H1 (cell line): ENCODE results near the gene TPP2. TPM values are rescaled to one million over a fixed set of nuclear protein-coding genes. Genes with fewer than 3 reads are reported as not detected.

Source experiments
- CTCF ChIA-PET: fragments of 300-600 bp; sonication (Branson Sonifier 250); formaldehyde crosslinking; loops from one replicate; lab custom pipeline; 2021; ENCODE audit not compliant: partially characterized antibody; lab: Charles Lee
- POLR2A ChIA-PET: fragments of 300-600 bp; sonication (Branson Sonifier 250); formaldehyde crosslinking; loops from one replicate; lab custom pipeline; 2021; ENCODE audit warnings: inconsistent platforms; ENCODE audit not compliant: partially characterized antibody; lab: Charles Lee
- DNase-seq, 2 experiments: peaks; one replicate each; pipeline versions ENCODE4 v3.0.0 to v3.0.0-alpha.2; 2010 to 2022; ENCODE audit warnings: low spot score in 2 of 2, low read depth in 1 of 2, mixed read lengths in 1 of 2
- FAIRE-seq: peaks from 2 replicates; lab custom pipeline; 2011; peaks lifted over from hg19 to GRCh38; lab: Jason Lieb, UNC
- H2AFZ ChIP-seq: 2 replicates; pipeline ENCODE4 v1.8.1; 2012; ENCODE audit warnings: low read length, inconsistent platforms
- H2AK5ac ChIP-seq: 2 replicates; pipeline ENCODE4 v1.6.1; 2013; ENCODE audit warnings: low read depth, low read length
- H2BK120ac ChIP-seq: replicated peaks from 2 replicates; pipeline ENCODE3; 2013; ENCODE audit warnings: low read depth, low read length, inconsistent platforms
- H2BK12ac ChIP-seq: 2 replicates; pipeline ENCODE4 v1.6.1; 2013; ENCODE audit warnings: low read depth, low read length
- H2BK15ac ChIP-seq: 2 replicates; pipeline ENCODE4 v1.6.1; 2013; ENCODE audit warnings: low read length
- H2BK20ac ChIP-seq: 2 replicates; pipeline ENCODE4 v1.6.1; 2013; ENCODE audit warnings: low read length
- H2BK5ac ChIP-seq: 2 replicates; pipeline ENCODE4 v1.6.1; 2013; ENCODE audit warnings: low read depth, low read length
- H3K14ac ChIP-seq: 2 replicates; pipeline ENCODE4 v1.6.1; 2013; ENCODE audit warnings: inconsistent platforms; ENCODE audit not compliant: insufficient read length
- H3K18ac ChIP-seq: 2 replicates; pipeline ENCODE4 v1.6.1; 2013; ENCODE audit warnings: low read length; ENCODE audit errors: extremely low read depth
- H3K23ac ChIP-seq: 2 replicates; pipeline ENCODE4 v1.6.1; 2013; ENCODE audit warnings: inconsistent platforms; ENCODE audit not compliant: insufficient read length
- H3K23me2 ChIP-seq: 2 replicates; pipeline ENCODE4 v1.6.1; 2013; ENCODE audit warnings: low read depth, low read length
- H3K27ac ChIP-seq: 2 replicates; pipeline ENCODE4 v1.6.1; 2011; ENCODE audit warnings: low read depth, low read length, inconsistent platforms
- H3K27me3 ChIP-seq, 4 experiments: replicated peaks in 1 of 4; 1 replicate in 1 of 4; 2 replicates in 3 of 4; pipeline versions ENCODE4 v1.6.1 to v1.8.1; 2011 to 2013; ENCODE audit warnings: low read length in 3 of 4, mild to moderate bottlenecking in 3 of 4, inconsistent platforms in 2 of 4, mixed read lengths in 2 of 4, moderate library complexity in 1 of 4; ENCODE audit not compliant: control insufficient read depth in 3 of 4, insufficient read depth in 3 of 4; ENCODE audit errors: extremely low read depth in 1 of 4
- H3K36me3 ChIP-seq, 4 experiments: 2 replicates each; pipeline versions ENCODE4 v1.6.1 to v1.8.1; 2011 to 2013; ENCODE audit warnings: mild to moderate bottlenecking in 4 of 4, low read length in 3 of 4, moderate library complexity in 2 of 4, control low read depth in 1 of 4, inconsistent platforms in 1 of 4; ENCODE audit not compliant: insufficient read depth in 4 of 4, control insufficient read depth in 2 of 4
- H3K4ac ChIP-seq: replicated peaks from 2 replicates; pipeline ENCODE3; 2013; ENCODE audit warnings: low read length, low read depth, mixed read lengths, inconsistent platforms; ENCODE audit not compliant: insufficient read length
- H3K4me1 ChIP-seq, 4 experiments: replicated peaks in 1 of 4; 1 replicate in 1 of 4; 2 replicates in 3 of 4; pipeline versions ENCODE4 v1.6.1 to v1.8.1; 2011 to 2013; ENCODE audit warnings: low read length in 3 of 4, inconsistent platforms in 2 of 4, mixed read lengths in 1 of 4; ENCODE audit not compliant: insufficient read depth in 4 of 4, control insufficient read depth in 3 of 4
- H3K4me2 ChIP-seq, 2 experiments: 2 replicates each; pipeline versions ENCODE4 v1.6.1 to v1.8.1; 2011 to 2013; ENCODE audit warnings: low read depth in 2 of 2, low read length in 2 of 2, control low read depth in 1 of 2, inconsistent platforms in 1 of 2, mild to moderate bottlenecking in 1 of 2; ENCODE audit not compliant: insufficient read depth in 1 of 2
- H3K4me3 ChIP-seq, 4 experiments: fragments of 200-600, 300-600 bp in 1 of 4; sonication (generic), shearing (Covaris generic), sonication (Bioruptor Twin) in 1 of 4; 2 replicates each; pipeline versions ENCODE4 v1.5.1 to v1.8.1; 2011 to 2016; ENCODE audit warnings: low read length in 4 of 4, low read depth in 3 of 4, control low read depth in 2 of 4, inconsistent platforms in 2 of 4, mild to moderate bottlenecking in 2 of 4, mixed read lengths in 1 of 4, moderate library complexity in 1 of 4; ENCODE audit not compliant: insufficient read depth in 2 of 4; ENCODE audit errors: extremely low read depth in 1 of 4
- H3K56ac ChIP-seq: replicated peaks from 2 replicates; pipeline ENCODE3; 2013; ENCODE audit warnings: low read depth, mild to moderate bottlenecking, mixed read lengths, low read length, inconsistent platforms; ENCODE audit not compliant: insufficient read length
- H3K79me1 ChIP-seq: 2 replicates; pipeline ENCODE4 v1.6.1; 2013; ENCODE audit warnings: low read depth, low read length, control low read depth
- H3K79me2 ChIP-seq, 2 experiments: 2 replicates each; pipeline versions ENCODE4 v1.6.1 to v1.8.1; 2012 to 2013; ENCODE audit warnings: low read length in 2 of 2, mild to moderate bottlenecking in 2 of 2, inconsistent platforms in 1 of 2; ENCODE audit not compliant: insufficient read depth in 2 of 2, control insufficient read depth in 1 of 2
- H3K9ac ChIP-seq, 4 experiments: replicated peaks in 1 of 4; 1 replicate in 1 of 4; 2 replicates in 3 of 4; pipeline versions ENCODE4 v1.6.1 to v1.8.1; 2011 to 2013; ENCODE audit warnings: low read depth in 3 of 4, low read length in 3 of 4, control low read depth in 2 of 4, mild to moderate bottlenecking in 2 of 4, moderate library complexity in 2 of 4, inconsistent platforms in 1 of 4; ENCODE audit errors: extremely low read depth in 1 of 4
- H3K9me3 ChIP-seq, 2 experiments: 2 replicates each; pipeline versions ENCODE4 v1.6.1 to v1.8.1; 2012 to 2013; ENCODE audit warnings: mild to moderate bottlenecking in 2 of 2, moderate library complexity in 2 of 2, control low read depth in 1 of 2, inconsistent platforms in 1 of 2, low read depth in 1 of 2, low read length in 1 of 2, mixed read lengths in 1 of 2; ENCODE audit not compliant: insufficient read depth in 2 of 2
- H4K20me1 ChIP-seq, 2 experiments: replicated peaks in 1 of 2; 2 replicates each; pipeline versions ENCODE3 to v1.8.1; 2011 to 2013; ENCODE audit warnings: inconsistent platforms in 2 of 2, low read length in 2 of 2, mild to moderate bottlenecking in 1 of 2; ENCODE audit not compliant: insufficient read depth in 2 of 2, control insufficient read depth in 1 of 2
- H4K5ac ChIP-seq: 2 replicates; pipeline ENCODE4 v1.6.1; 2013; ENCODE audit warnings: low read length, low read depth, mixed read lengths, inconsistent platforms; ENCODE audit not compliant: insufficient read length
- H4K8ac ChIP-seq: 2 replicates; pipeline ENCODE4 v1.8.0; 2013; ENCODE audit warnings: mild to moderate bottlenecking, moderate library complexity, low read length, inconsistent platforms; ENCODE audit not compliant: insufficient read depth; ENCODE audit errors: extremely low read depth
- H4K91ac ChIP-seq: replicated peaks from 2 replicates; pipeline ENCODE3; 2013; ENCODE audit warnings: low read length, mixed read lengths, inconsistent platforms; ENCODE audit not compliant: insufficient read length
- CREB1 ChIP-seq: IDR thresholded peaks from 2 replicates; pipeline ENCODE4 v1.6.1; 2012; ENCODE audit warnings: inconsistent platforms
- FOSL1 ChIP-seq: IDR thresholded peaks from 2 replicates; pipeline ENCODE4 v1.6.1; 2011; ENCODE audit warnings: mild to moderate bottlenecking, low read depth, low read length, moderate library complexity; ENCODE audit not compliant: insufficient read depth
- GTF2F1 ChIP-seq: IDR thresholded peaks from 2 replicates; pipeline ENCODE4 v1.6.1; 2012; ENCODE audit warnings: low read depth, low read length, improper control_type of control experiment, borderline replicate concordance
- HDAC2 ChIP-seq, 2 experiments: fragments of 300-600 bp in 1 of 2; sonication (generic) in 1 of 2; IDR thresholded peaks; 2 replicates each; pipeline ENCODE4 v1.6.1; 2011 to 2012; ENCODE audit warnings: low read depth in 2 of 2, low read length in 2 of 2, mild to moderate bottlenecking in 2 of 2, moderate library complexity in 2 of 2, borderline replicate concordance in 1 of 2, inconsistent platforms in 1 of 2
- HDAC6 ChIP-seq: IDR thresholded peaks from one replicate; pipeline ENCODE4 v1.7.1; 2012; ENCODE audit warnings: low read depth, mild to moderate bottlenecking, inconsistent platforms, low read length, moderate library complexity
- POLR2AphosphoS5 ChIP-seq: IDR thresholded peaks from 2 replicates; pipeline ENCODE4 v1.6.1; 2011; ENCODE audit warnings: low read depth, low read length
- SIN3A ChIP-seq, 2 experiments: IDR thresholded peaks in 1 of 2; conservative IDR thresholded peaks in 1 of 2; 2 replicates each; pipeline ENCODE4 v1.6.1; 2011 to 2012; ENCODE audit warnings: low read length in 2 of 2, improper control_type of control experiment in 1 of 2, low read depth in 1 of 2, mild to moderate bottlenecking in 1 of 2
- SUZ12 ChIP-seq: fragments of 200-600 bp; sonication (generic); IDR thresholded peaks from 2 replicates; pipeline ENCODE4 v1.6.1; 2012; ENCODE audit warnings: mild to moderate bottlenecking, inconsistent platforms, low read length, moderate library complexity, mixed read lengths
- TAF1 ChIP-seq: IDR thresholded peaks from 2 replicates; pipeline ENCODE4 v1.6.1; 2011; ENCODE audit warnings: mild to moderate bottlenecking, low read depth, low read length
- TCF12 ChIP-seq: IDR thresholded peaks from 2 replicates; pipeline ENCODE4 v1.6.1; 2011; ENCODE audit warnings: low read depth, mild to moderate bottlenecking, low read length
- WGBS, 2 experiments: shearing (Covaris generic) in 1 of 2; methylation state at CpG; one replicate each; pipeline versions ENCODE4 v1.1.6 to v1.1.7; 2013 to 2015; ENCODE audit warnings: low lambda C conversion rate in 2 of 2, mixed read lengths in 2 of 2, inconsistent platforms in 1 of 2, low coverage in 1 of 2, missing lambda C conversion rate in 1 of 2; ENCODE audit not compliant: insufficient replicate concordance in 2 of 2, insufficient coverage in 1 of 2, insufficient read length in 1 of 2; ENCODE audit errors: extremely low coverage in 1 of 2, missing lambda C conversion rate in 1 of 2; 5-methylcytosine and 5-hydroxymethylcytosine counted together
- polyA plus RNA-seq, 7 experiments: library from polyadenylated mRNA; depleted of rRNA in 3 of 7; stranded (reverse) in 5 of 7; unstranded in 2 of 7; fragments of >200 nt in 5 of 7; fragments of 200-250 nt in 2 of 7; gene quantifications; 1 replicate in 5 of 7; 2 replicates in 1 of 7; 4 replicates in 1 of 7; pipeline versions ENCODE4 v1.2.1 to v1.2.3, GENCODE V29; 2011 to 2013; ENCODE audit warnings: missing spikeins in 2 of 7, mixed read lengths in 2 of 7
- total RNA-seq: library from RNA; stranded (reverse); fragmentation: NEBNext Ultra II Directional; extraction: Animal tissue kit (Norgen Biotek cat#: 25700); gene quantifications from 2 replicates; pipeline ENCODE4 v1.2.1, GENCODE V29; 2021
- TF ChIP-seq, protein P1 (sequence below): IDR thresholded peaks from 2 replicates; pipeline ENCODE4 v1.6.1; 2012; ENCODE audit warnings: inconsistent platforms
- TF ChIP-seq, protein P2 (sequence below), 3 experiments: IDR thresholded peaks; 1 replicate in 2 of 3; 2 replicates in 1 of 3; pipeline versions ENCODE4 v1.5.1 to v1.6.1; 2011; ENCODE audit warnings: low read length in 3 of 3, mild to moderate bottlenecking in 3 of 3, inconsistent platforms in 2 of 3, low read depth in 1 of 3, moderate library complexity in 1 of 3; ENCODE audit not compliant: insufficient read depth in 1 of 3; ENCODE audit errors: control extremely low read depth in 1 of 3

TPP2 gene
- total and polyA plus RNA-seq, 2 of the 8 experiments (the other 6 are each of a cell fraction or from before 2014, with no cell fraction given) = 15.9 to 85.7 TPM

DNA sequence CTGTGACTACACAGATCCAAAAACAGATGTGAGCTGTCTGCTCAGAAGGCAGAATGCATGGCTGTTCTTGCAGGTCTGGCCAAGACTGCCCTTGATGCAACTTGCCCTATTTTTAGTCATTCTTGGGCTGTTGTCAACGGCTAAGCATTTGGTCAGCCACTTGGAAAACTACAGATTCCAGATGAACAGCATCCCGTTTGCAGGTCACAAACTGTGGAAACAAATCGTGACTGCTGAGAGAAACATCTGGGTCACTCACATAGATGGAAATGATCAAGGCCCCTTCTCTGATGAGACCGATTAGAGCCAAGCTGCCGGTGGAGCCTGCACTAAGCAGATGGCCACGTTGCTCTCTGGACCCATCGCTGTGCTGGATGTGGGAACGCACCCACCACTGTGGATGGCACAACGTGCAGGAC, 113.5 kb downstream of the TPP2 start:
- 93% methylated on average over 9 of the region's 9 CpGs; no CpG with 5 or more reads in 1 of the 2 experiments for WGBS, 2 experiments
- no peak overlapping the region for H3K23ac ChIP-seq
- H3K4me1 ChIP-seq = no peaks in the 10 kb centered on the region
- no peak for FAIRE-seq
- no peaks in the 10 kb centered on the region for H3K27me3 ChIP-seq
- H3K27ac ChIP-seq = no peak overlapping the region
- H2BK5ac ChIP-seq = no peak overlapping the region
- H3K9me3 ChIP-seq = no peaks in the 10 kb centered on the region; a peak in 1 of 4 replicates
- H2AK5ac ChIP-seq = no peak overlapping the region
- no peak overlapping the region for H2BK120ac ChIP-seq
- no peaks in the 10 kb centered on the region for H3K79me2 ChIP-seq
- ChIA-PET CTCF (no interaction called here), POLR2A (no interaction called here)
- H2BK15ac ChIP-seq = no peak overlapping the region
- no peak overlapping the region for H3K56ac ChIP-seq
- no peak overlapping the region for H2AFZ ChIP-seq
- H3K14ac ChIP-seq = no peak overlapping the region
- no peak overlapping the region for H4K91ac ChIP-seq
- no peaks in the 10 kb centered on the region for H3K36me3 ChIP-seq
- H4K5ac ChIP-seq = no peak overlapping the region
- no peak overlapping the region for H3K4me3 ChIP-seq
- H3K4me2 ChIP-seq = no peak overlapping the region
- H3K4ac ChIP-seq = no peak overlapping the region
- no peaks in the 10 kb centered on the region for H4K20me1 ChIP-seq
- no peaks in the 10 kb centered on the region for H3K79me1 ChIP-seq
- no peak for DNase-seq
- no peak overlapping the region for H3K18ac ChIP-seq
- H3K9ac ChIP-seq = no peak overlapping the region
- H2BK20ac ChIP-seq = no peak overlapping the region
- no peaks in the 10 kb centered on the region for H3K23me2 ChIP-seq
- H4K8ac ChIP-seq = no peak overlapping the region
- H2BK12ac ChIP-seq = no peak overlapping the region
- TF ChIP-seq SIN3A (conservative IDR thresholded peaks at IDR 0.05 in 1 of 2, IDR thresholded peaks at IDR 0.05 in 1 of 2; ENCODE audit: low read depth in 1 of 2, low read length in 2 of 2) = no peak
- TF ChIP-seq CREB1 = no peak
- TF ChIP-seq, protein P1, sequence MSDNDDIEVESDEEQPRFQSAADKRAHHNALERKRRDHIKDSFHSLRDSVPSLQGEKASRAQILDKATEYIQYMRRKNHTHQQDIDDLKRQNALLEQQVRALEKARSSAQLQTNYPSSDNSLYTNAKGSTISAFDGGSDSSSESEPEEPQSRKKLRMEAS = no peak
- no peak for TF ChIP-seq FOSL1
- TF ChIP-seq GTF2F1 = no peak
- TF ChIP-seq SUZ12 = no peak
- TF ChIP-seq, protein P2, sequence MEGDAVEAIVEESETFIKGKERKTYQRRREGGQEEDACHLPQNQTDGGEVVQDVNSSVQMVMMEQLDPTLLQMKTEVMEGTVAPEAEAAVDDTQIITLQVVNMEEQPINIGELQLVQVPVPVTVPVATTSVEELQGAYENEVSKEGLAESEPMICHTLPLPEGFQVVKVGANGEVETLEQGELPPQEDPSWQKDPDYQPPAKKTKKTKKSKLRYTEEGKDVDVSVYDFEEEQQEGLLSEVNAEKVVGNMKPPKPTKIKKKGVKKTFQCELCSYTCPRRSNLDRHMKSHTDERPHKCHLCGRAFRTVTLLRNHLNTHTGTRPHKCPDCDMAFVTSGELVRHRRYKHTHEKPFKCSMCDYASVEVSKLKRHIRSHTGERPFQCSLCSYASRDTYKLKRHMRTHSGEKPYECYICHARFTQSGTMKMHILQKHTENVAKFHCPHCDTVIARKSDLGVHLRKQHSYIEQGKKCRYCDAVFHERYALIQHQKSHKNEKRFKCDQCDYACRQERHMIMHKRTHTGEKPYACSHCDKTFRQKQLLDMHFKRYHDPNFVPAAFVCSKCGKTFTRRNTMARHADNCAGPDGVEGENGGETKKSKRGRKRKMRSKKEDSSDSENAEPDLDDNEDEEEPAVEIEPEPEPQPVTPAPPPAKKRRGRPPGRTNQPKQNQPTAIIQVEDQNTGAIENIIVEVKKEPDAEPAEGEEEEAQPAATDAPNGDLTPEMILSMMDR (IDR thresholded peaks at IDR 0.05; ENCODE audit: control extremely low read depth in 1 of 3, insufficient read depth in 1 of 3, low read depth in 1 of 3, low read length in 3 of 3) = no peak
- TF ChIP-seq POLR2AphosphoS5 = no peak
- no peak for TF ChIP-seq HDAC2 (IDR thresholded peaks at IDR 0.05; ENCODE audit: borderline replicate concordance in 1 of 2, low read depth in 2 of 2, low read length in 2 of 2)
- no peak for TF ChIP-seq TCF12
- TF ChIP-seq HDAC6 = no peak
- TF ChIP-seq TAF1 = no peak
